SK-N-SH (cell line): ENCODE results near the gene TARS1. TPM values are rescaled to one million over a fixed set of nuclear protein-coding genes. Genes with fewer than 3 reads are reported as not detected.

Experiments
- CTCF ChIA-PET: fragments of 300-600, 350-600 bp; formaldehyde crosslinking; extraction: SDS; loops from one replicate; lab custom pipeline; 2021; lab: Yijun Ruan, JAX
- POLR2A ChIA-PET: fragments of 350-600 bp; sonication (Branson Sonifier 250); formaldehyde crosslinking; extraction: SDS; loops from one replicate; lab custom pipeline; 2020; ENCODE audit warnings: antibody characterized with exemption, inconsistent platforms; lab: Yijun Ruan, JAX
- DNase-seq: peaks from one replicate; pipeline ENCODE4 v3.0.0; 2012
- H2AFZ ChIP-seq: fragments of 200-600 bp; sonication (generic); 2 replicates; pipeline ENCODE4 v1.8.1; 2016; ENCODE audit warnings: antibody characterized with exemption, mild to moderate bottlenecking, low read depth
- H3F3A ChIP-seq: fragments of 200-600 bp; sonication (generic); replicated peaks from 2 replicates; pipeline ENCODE3; 2016; ENCODE audit warnings: antibody characterized with exemption, mild to moderate bottlenecking; ENCODE audit not compliant: insufficient read depth
- H3K27ac ChIP-seq, 2 experiments: fragments of 200-500 bp in 1 of 2; fragments of 200-600 bp in 1 of 2; sonication (Bioruptor generic) in 1 of 2; sonication (generic), shearing (Covaris generic) in 1 of 2; 2 replicates each; pipeline versions ENCODE4 v1.5.1 to v1.6.1; 2014 to 2016; ENCODE audit warnings: low read depth in 2 of 2, inconsistent platforms in 1 of 2, low read length in 1 of 2, mild to moderate bottlenecking in 1 of 2, mixed read lengths in 1 of 2
- H3K27me3 ChIP-seq: fragments of 200-600 bp; sonication (generic), shearing (Covaris generic); 2 replicates; pipeline ENCODE4 v1.6.1; 2016; ENCODE audit warnings: mixed run types; ENCODE audit not compliant: insufficient read depth
- H3K36me3 ChIP-seq, 2 experiments: fragments of 200-500 bp in 1 of 2; fragments of 200-600 bp in 1 of 2; sonication (Bioruptor generic) in 1 of 2; sonication (generic) in 1 of 2; replicated peaks in 1 of 2; 2 replicates each; pipeline versions ENCODE3 to v1.5.1; 2014 to 2016; ENCODE audit warnings: low read length in 1 of 2, mild to moderate bottlenecking in 1 of 2; ENCODE audit not compliant: insufficient read depth in 2 of 2, control insufficient read depth in 1 of 2
- H3K4me1 ChIP-seq, 2 experiments: fragments of 200-500 bp in 1 of 2; fragments of 200-600 bp in 1 of 2; sonication (Bioruptor generic) in 1 of 2; sonication (generic), shearing (Covaris generic) in 1 of 2; 2 replicates each; pipeline versions ENCODE4 v1.5.1 to v1.6.1; 2014 to 2016; ENCODE audit warnings: low read depth in 1 of 2, low read length in 1 of 2, mixed run types in 1 of 2; ENCODE audit not compliant: insufficient read depth in 2 of 2, control insufficient read depth in 1 of 2
- H3K4me2 ChIP-seq: fragments of 200-600 bp; sonication (generic), shearing (Covaris generic); 2 replicates; pipeline ENCODE4 v1.6.1; 2017; ENCODE audit warnings: mixed run types
- H3K4me3 ChIP-seq, 2 experiments: fragments of 200-500 bp in 1 of 2; fragments of 200-600 bp in 1 of 2; sonication (Bioruptor generic) in 1 of 2; sonication (generic), shearing (Covaris generic) in 1 of 2; 2 replicates each; pipeline versions ENCODE4 v1.5.1 to v1.8.1; 2014 to 2016; ENCODE audit warnings: low read depth in 2 of 2, inconsistent platforms in 1 of 2, low read length in 1 of 2, mild to moderate bottlenecking in 1 of 2, mixed read lengths in 1 of 2, moderate library complexity in 1 of 2
- H3K79me2 ChIP-seq: fragments of 200-600 bp; sonication (generic); 2 replicates; pipeline ENCODE4 v1.8.1; 2017; ENCODE audit warnings: mild to moderate bottlenecking; ENCODE audit not compliant: insufficient read depth
- H3K9ac ChIP-seq: fragments of 200-600 bp; sonication (generic); 2 replicates; pipeline ENCODE4 v1.6.1; 2017; ENCODE audit warnings: mixed run types
- H3K9me2 ChIP-seq: fragments of 200-600 bp; sonication (generic); 2 replicates; pipeline ENCODE4 v1.6.1; 2017; ENCODE audit warnings: mixed run types
- H3K9me3 ChIP-seq: fragments of 200-600 bp; sonication (generic); 2 replicates; pipeline ENCODE4 v1.6.1; 2017; ENCODE audit warnings: mixed run types, mild to moderate bottlenecking, moderate library complexity
- H4K20me1 ChIP-seq: fragments of 200-600 bp; sonication (generic); 2 replicates; pipeline ENCODE4 v1.6.1; 2017; ENCODE audit warnings: mild to moderate bottlenecking, mixed run types; ENCODE audit not compliant: insufficient read depth
- CHD2 ChIP-seq: fragments of 150-350 bp; IDR thresholded peaks from 2 replicates; pipeline ENCODE4 v1.6.1; 2018; ENCODE audit warnings: low read length; ENCODE audit not compliant: partially characterized antibody
- EZH2phosphoT487 ChIP-seq: fragments of 200-600 bp; sonication (generic); IDR thresholded peaks from 2 replicates; pipeline ENCODE4 v1.6.1; 2017; ENCODE audit warnings: low read depth, mixed run types, mild to moderate bottlenecking, antibody characterized with exemption, moderate library complexity, borderline replicate concordance
- FOXM1 ChIP-seq: IDR thresholded peaks from 2 replicates; pipeline ENCODE4 v1.4.0; 2012; ENCODE audit warnings: low read depth, mild to moderate bottlenecking
- GATA2 ChIP-seq: sonication (generic); formaldehyde crosslinking; IDR thresholded peaks from 2 replicates; pipeline ENCODE4 v1.5.0; 2020; ENCODE audit warnings: mild to moderate bottlenecking, missing genetic modification reagents
- NRF1 ChIP-seq: IDR thresholded peaks from 2 replicates; pipeline ENCODE4 v1.6.1; 2012; ENCODE audit warnings: low read depth, mild to moderate bottlenecking, low read length
- PBX3 ChIP-seq: IDR thresholded peaks from 2 replicates; pipeline ENCODE4; 2012
- POLR2AphosphoS5 ChIP-seq: IDR thresholded peaks from 2 replicates; pipeline ENCODE4 v1.6.1; 2012; ENCODE audit warnings: low read depth, low read length
- RAD21 ChIP-seq: IDR thresholded peaks from 2 replicates; pipeline ENCODE4 v1.6.1; 2012; ENCODE audit warnings: mild to moderate bottlenecking, low read length
- RCOR1 ChIP-seq: fragments of 150-350 bp; IDR thresholded peaks from 2 replicates; pipeline ENCODE4 v1.6.1; 2017; ENCODE audit warnings: antibody characterized with exemption, low read length
- REST ChIP-seq: IDR thresholded peaks from 2 replicates; pipeline ENCODE4 v1.6.1; 2012; ENCODE audit warnings: mild to moderate bottlenecking, low read depth, low read length, moderate library complexity
- RXRA ChIP-seq: IDR thresholded peaks from 2 replicates; pipeline ENCODE4 v1.4.0; 2012; ENCODE audit warnings: low read depth, mild to moderate bottlenecking, borderline replicate concordance
- SIN3A ChIP-seq: IDR thresholded peaks from 2 replicates; pipeline ENCODE4 v1.6.1; 2012; ENCODE audit warnings: low read depth, mild to moderate bottlenecking, low read length, moderate library complexity, borderline replicate concordance
- TAF1 ChIP-seq: IDR thresholded peaks from 2 replicates; pipeline ENCODE4 v1.6.1; 2012; ENCODE audit warnings: low read depth, mild to moderate bottlenecking, low read length, moderate library complexity, borderline replicate concordance
- TCF12 ChIP-seq: IDR thresholded peaks from 2 replicates; pipeline ENCODE4 v1.4.0; 2012
- YY1 ChIP-seq: IDR thresholded peaks from 2 replicates; pipeline ENCODE4 v1.4.0; 2012; ENCODE audit warnings: low read depth, mild to moderate bottlenecking
- WGBS: methylation state at CpG from one replicate; pipeline ENCODE4 v1.1.6; 2017; ENCODE audit warnings: low lambda C conversion rate; 5-methylcytosine and 5-hydroxymethylcytosine counted together
- polyA plus RNA-seq, 3 experiments: library from polyadenylated mRNA; depleted of rRNA; stranded (reverse); fragments of >200 nt; gene quantifications; 2 replicates each; pipeline ENCODE4 v1.2.3, GENCODE V29; 2012
- TF ChIP-seq, protein P1 (sequence below): fragments of 200-600 bp; sonication (generic); IDR thresholded peaks from 2 replicates; pipeline ENCODE4 v1.6.1; 2017; ENCODE audit warnings: antibody characterized with exemption, mild to moderate bottlenecking, moderate library complexity

TARS1 gene
- polyA plus RNA-seq, 1 of the 3 experiments (the other 2 are of a cell fraction) = 58.4 TPM

DNA sequence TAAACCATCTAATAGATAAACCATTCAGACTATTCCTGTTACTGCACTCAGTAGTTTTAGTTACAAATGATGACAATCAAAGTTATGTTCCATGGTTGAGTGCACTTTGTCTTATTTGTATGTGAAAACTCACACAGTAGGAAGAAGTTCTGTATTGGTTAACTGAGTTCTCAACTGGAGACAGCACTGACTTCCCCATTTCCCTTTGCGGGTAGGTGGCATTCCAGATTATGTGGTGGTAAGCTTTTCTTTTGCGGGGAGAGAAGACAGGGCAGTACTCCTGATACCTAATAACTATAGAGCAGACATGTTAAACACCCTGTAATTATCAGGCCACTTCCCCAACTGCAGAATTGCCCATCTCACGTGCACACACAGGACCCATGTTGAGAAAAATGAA is 24.4 kb downstream of the TARS1 start:
- Histone ChIP-seq H3K9me2 (no peaks in the 10 kb centered on the region), H3K9ac (no peak overlapping the region), H3K79me2 (peaks cover 15% of the 10 kb centered on the region), H3K4me3 (no peak overlapping the region), H3K4me1 (no peaks in the 10 kb centered on the region; a peak in 1 of 4 replicates), H3K4me2 (no peak overlapping the region), H3K27ac (no peak overlapping the region), H3K27me3 (no peaks in the 10 kb centered on the region), H2AFZ (no peak overlapping the region), H4K20me1 (peaks cover 6% of the 10 kb centered on the region; the same call in 1 of the 2 replicates), H3K9me3 (no peaks in the 10 kb centered on the region), H3K36me3 (peaks cover 93 to 97% of the 10 kb centered on the region in 2 experiments), H3F3A (peaks cover 19% of the 10 kb centered on the region)
- no peak for DNase-seq
- TF ChIP-seq EZH2phosphoT487 = no peak
- TF ChIP-seq TCF12 = no peak
- TF ChIP-seq NRF1 = no peak
- no peak for TF ChIP-seq RAD21
- TF ChIP-seq POLR2AphosphoS5 = no peak
- no peak for TF ChIP-seq RXRA
- TF ChIP-seq YY1 = no peak
- TF ChIP-seq, protein P1, sequence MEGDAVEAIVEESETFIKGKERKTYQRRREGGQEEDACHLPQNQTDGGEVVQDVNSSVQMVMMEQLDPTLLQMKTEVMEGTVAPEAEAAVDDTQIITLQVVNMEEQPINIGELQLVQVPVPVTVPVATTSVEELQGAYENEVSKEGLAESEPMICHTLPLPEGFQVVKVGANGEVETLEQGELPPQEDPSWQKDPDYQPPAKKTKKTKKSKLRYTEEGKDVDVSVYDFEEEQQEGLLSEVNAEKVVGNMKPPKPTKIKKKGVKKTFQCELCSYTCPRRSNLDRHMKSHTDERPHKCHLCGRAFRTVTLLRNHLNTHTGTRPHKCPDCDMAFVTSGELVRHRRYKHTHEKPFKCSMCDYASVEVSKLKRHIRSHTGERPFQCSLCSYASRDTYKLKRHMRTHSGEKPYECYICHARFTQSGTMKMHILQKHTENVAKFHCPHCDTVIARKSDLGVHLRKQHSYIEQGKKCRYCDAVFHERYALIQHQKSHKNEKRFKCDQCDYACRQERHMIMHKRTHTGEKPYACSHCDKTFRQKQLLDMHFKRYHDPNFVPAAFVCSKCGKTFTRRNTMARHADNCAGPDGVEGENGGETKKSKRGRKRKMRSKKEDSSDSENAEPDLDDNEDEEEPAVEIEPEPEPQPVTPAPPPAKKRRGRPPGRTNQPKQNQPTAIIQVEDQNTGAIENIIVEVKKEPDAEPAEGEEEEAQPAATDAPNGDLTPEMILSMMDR = no peak
- no peak for TF ChIP-seq FOXM1
- TF ChIP-seq SIN3A = no peak
- TF ChIP-seq CHD2 = no peak
- no peak for TF ChIP-seq PBX3
- TF ChIP-seq RCOR1 = no peak
- no peak for TF ChIP-seq REST
- no peak for TF ChIP-seq TAF1
- TF ChIP-seq GATA2 (CRISPR knock-in tag) = no peak
- 98% methylated on average over 3 of the region's 3 CpGs for WGBS
- CTCF ChIA-PET = no interaction called here
- POLR2A ChIA-PET = no interaction called here
